GM12875 (cell line): Measurements from ENCODE around the gene COL5A1.

ENCODE experiments used
- H3K4me3 ChIP-seq: one replicate; pipeline ENCODE4 v1.5.1; 2011; ENCODE audit warnings: low read depth, low read length, control low read depth
- TF ChIP-seq, protein P1 (sequence below): IDR thresholded peaks from 2 replicates; pipeline ENCODE4 v1.5.1; 2011; ENCODE audit warnings: low read depth, mild to moderate bottlenecking, control low read depth, inconsistent platforms, low read length, moderate library complexity, borderline replicate concordance; ENCODE audit not compliant: insufficient read depth

COL5A1 gene

DNA sequence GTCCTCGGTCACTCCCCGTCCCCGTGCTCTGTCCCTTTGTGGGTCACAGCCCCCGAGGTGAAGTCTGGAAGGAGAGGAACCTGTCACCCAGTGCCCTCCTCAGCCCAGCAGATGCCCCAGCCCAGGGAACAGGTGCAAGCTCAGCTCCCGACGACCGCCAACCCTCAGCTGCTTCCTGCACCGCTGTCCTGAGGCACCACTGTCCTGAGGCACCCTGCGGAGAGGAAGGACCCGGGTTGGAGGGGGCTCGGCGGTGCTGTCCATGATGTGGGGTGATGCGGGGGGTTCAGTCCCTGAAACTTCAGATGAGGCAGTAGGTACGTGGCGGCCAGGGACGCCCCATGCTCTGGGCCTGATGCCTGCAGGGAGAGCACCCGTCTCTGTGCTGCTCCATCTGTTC is 81.4 kb downstream of the COL5A1 start:
- no peak overlapping the region for H3K4me3 ChIP-seq
- TF ChIP-seq, protein P1, sequence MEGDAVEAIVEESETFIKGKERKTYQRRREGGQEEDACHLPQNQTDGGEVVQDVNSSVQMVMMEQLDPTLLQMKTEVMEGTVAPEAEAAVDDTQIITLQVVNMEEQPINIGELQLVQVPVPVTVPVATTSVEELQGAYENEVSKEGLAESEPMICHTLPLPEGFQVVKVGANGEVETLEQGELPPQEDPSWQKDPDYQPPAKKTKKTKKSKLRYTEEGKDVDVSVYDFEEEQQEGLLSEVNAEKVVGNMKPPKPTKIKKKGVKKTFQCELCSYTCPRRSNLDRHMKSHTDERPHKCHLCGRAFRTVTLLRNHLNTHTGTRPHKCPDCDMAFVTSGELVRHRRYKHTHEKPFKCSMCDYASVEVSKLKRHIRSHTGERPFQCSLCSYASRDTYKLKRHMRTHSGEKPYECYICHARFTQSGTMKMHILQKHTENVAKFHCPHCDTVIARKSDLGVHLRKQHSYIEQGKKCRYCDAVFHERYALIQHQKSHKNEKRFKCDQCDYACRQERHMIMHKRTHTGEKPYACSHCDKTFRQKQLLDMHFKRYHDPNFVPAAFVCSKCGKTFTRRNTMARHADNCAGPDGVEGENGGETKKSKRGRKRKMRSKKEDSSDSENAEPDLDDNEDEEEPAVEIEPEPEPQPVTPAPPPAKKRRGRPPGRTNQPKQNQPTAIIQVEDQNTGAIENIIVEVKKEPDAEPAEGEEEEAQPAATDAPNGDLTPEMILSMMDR, result no peak

DNA sequence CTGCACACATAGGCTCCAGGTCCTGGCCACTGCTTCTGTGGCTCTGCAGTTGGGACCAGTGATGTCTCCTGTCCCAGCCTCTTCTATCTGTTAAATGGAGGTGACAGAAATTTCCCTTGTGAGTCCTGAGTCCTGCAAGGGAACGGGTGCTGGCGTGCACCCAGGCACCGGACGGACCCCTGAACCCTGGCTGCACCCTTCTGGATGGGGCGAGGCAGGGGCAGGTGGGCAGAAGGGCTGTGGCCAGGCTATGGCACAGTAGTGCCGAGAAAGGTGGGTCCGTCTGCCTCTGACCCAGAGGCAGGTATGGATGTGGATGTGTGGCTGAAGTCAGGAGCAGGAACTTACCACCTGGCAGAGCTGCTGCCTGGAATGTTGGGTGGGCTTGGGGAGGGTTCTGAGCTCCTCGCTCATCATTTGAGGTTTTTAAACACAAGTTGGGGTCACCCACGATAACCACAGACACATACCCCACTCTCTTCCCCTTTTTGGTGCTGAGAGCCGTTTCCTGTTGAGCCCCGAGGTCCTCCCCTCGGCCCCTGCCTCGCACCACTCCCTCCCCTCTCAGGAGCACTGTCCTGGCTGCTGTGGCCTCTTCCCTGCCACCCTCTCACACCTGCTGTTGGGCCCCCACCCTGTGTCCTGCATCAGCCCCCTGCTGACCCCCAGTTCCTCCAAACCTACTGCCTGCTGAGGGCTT is 82.0 kb downstream of the COL5A1 start:
- TF ChIP-seq, protein P1, result no peak

DNA sequence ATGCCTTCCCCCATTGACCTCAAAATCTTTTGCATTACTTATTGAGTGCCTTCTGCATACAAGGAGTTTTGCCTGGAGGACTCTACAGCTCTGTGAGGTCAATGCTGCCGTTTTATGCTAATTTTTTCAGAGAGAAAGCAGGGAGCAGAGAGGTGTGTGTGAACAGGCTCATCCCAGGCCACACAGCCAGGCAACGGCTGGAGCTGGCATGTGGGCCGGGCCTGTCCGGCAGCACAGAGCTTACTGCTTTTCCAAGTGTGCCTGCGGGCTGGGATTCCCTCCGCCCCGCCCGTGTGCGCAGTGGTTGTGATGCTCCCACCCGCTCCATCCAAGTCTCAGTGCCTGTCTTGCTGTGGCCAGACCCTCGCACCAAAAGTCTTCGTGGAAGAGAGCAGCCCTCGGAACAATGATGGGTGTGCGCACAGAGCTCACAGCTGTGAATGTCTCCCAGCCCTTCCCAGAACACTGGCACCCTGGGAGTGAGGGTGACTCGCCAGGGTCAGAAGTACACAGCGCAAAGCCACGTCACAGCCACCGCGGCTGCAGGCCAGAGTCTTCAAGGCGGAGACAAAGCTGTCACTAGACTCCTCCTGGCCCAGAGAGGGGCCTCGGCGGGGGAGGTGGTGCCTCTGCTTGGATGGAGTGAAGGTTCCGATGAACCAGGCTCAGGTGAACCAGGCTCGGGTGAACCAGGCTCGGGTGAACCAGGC is 82.8 kb downstream of the COL5A1 start:
- H3K4me3 ChIP-seq, result no peak overlapping the region
- TF ChIP-seq, protein P1, result no peak

More for the DNA sequence above, 82.0 kb downstream of the COL5A1 start:
- no peak overlapping the region for H3K4me3 ChIP-seq

DNA sequence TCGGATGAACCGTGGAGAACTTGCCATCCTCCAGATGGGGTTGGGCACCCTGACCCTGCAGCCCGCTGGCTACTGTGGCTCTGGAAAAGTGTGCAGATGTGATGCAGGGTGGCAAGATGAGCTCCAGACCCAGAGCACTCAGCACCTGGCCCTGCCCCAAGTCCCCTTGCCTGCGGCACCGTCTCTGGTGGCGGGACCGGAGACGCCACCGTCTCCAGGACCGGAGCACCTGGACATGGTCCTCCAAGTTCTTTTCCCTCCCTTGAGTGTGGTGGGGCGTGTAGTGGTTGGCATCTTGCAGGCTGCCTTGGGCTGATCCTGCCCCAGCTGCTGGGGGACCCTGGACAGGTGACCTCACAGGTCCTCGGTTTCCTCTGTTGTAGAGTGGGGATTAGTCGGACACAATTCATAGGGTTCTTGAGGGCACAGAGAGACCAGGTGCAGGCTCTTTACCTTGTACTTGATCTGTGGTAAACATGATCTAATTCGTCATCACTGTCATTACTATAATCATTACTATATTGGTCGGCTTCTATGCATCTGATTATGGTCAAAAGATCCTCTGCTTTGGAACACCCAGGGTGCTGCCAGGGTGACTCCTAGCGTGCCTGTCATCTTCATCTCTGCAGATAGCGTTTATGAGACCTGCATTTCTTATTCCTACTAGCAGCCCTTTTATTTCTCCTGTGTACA is 83.5 kb downstream of the COL5A1 start:
- TF ChIP-seq, protein P1, result no peak
- no peak overlapping the region for H3K4me3 ChIP-seq

DNA sequence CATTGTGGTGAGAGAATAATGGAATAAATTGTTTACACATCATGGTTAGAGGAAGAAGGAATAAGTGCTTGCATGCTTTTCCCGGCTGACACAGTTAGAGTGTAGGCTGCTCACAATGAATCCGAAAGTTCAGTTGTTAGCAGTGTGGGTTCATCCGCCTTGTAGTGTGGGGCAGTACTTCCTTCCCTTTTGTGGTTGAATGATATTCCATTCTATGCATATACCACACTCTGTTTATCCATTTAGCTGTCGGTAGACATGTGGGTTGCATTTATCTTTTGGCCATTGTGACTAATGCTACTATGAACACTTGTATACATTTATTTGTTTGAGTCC is 84.0 kb downstream of the COL5A1 start:
- TF ChIP-seq, protein P1, result no peak
- H3K4me3 ChIP-seq, result no peak overlapping the region

DNA sequence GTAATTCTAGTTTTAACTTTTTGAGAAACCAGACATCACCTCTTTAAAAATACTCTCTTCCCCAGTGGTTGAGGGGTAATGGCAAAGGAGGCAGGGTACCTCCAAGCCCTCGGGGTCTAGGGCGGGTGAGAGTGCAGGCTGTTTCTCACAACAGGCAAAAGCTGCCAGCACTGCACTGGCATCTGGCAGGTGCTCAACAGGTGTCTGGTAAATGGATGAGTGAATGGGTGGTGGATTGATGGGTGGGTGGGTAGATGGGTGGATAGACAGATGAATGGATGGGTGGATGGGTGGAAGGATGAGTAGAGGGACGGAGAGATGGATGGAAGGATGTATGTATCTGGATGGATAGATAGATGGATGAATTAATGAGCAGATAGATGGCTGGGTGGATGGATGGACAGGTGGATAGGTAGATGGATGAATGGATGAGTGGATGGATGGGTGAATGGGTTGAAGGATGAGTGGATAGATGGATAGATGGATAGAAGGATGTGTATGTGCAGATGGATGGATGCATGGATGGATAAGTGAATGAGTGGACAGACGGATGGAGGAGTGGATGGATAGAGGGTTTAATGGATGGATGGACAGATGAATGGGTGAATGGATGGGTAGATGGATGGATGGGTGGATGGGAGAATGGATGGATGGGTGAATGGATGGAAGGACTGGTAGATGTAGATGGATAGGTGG is 84.6 kb downstream of the COL5A1 start:
- TF ChIP-seq, protein P1, result no peak
- no peak overlapping the region for H3K4me3 ChIP-seq
